Aorta (tissue), 5 donors: ENCODE results near the gene CDH11. TPM values are rescaled to one million over a fixed set of nuclear protein-coding genes. Genes with fewer than 3 reads are reported as not detected.

ENCODE experiments used
- ATAC-seq: fragments of 200-7000 bp; cut with Tn5 transposase; one replicate; pipeline ENCODE4 v1.9.1; 2022; ENCODE audit warnings: moderate library complexity; ENCODE audit not compliant: low FRiP score
- DNase-seq, 2 donors: peaks; one replicate each; pipeline ENCODE4 v3.0.0-alpha.2; 2020
- H3K27ac ChIP-seq, 2 donors: one replicate each; pipeline ENCODE4 v1.5.1; 2013; ENCODE audit warnings: low read length in 2 of 2, mild to moderate bottlenecking in 2 of 2, moderate library complexity in 2 of 2, control low read depth in 1 of 2, inconsistent platforms in 1 of 2, low read depth in 1 of 2
- H3K27me3 ChIP-seq, 2 donors: one replicate each; pipeline ENCODE4 v1.6.1; 2013; ENCODE audit warnings: control low read depth in 1 of 2, low read length in 1 of 2, mild to moderate bottlenecking in 1 of 2, moderate library complexity in 1 of 2; ENCODE audit not compliant: insufficient read depth in 2 of 2, control insufficient read depth in 1 of 2
- H3K36me3 ChIP-seq, 2 donors: one replicate each; pipeline ENCODE4 v1.6.1; 2013; ENCODE audit warnings: control low read depth in 1 of 2, low read length in 1 of 2, mild to moderate bottlenecking in 1 of 2; ENCODE audit not compliant: insufficient read depth in 2 of 2, control insufficient read depth in 1 of 2
- H3K4me1 ChIP-seq, 2 donors: one replicate each; pipeline ENCODE4 v1.6.1; 2013; ENCODE audit warnings: low read length in 2 of 2, control low read depth in 1 of 2, mild to moderate bottlenecking in 1 of 2, moderate library complexity in 1 of 2; ENCODE audit not compliant: insufficient read depth in 2 of 2, control insufficient read depth in 1 of 2
- H3K4me3 ChIP-seq, 2 donors: one replicate each; pipeline ENCODE4 v1.5.1; 2013; ENCODE audit warnings: low read length in 2 of 2, control low read depth in 1 of 2, mild to moderate bottlenecking in 1 of 2
- H3K9me3 ChIP-seq: one replicate; pipeline ENCODE4 v1.6.1; 2013; ENCODE audit warnings: mild to moderate bottlenecking, low read length; ENCODE audit not compliant: control insufficient read depth
- WGBS, 2 donors: extraction: QIAGEN DNeasy Blood & Tissue Kit; methylation state at CpG; one replicate each; pipeline ENCODE4 v1.1.7; 2013; 5-methylcytosine and 5-hydroxymethylcytosine counted together
- intact Hi-C, 2 donors: fragments of 100-400 bp; cut with DNase I; formaldehyde crosslinking; loops; one replicate each; pipeline versions ENCODE4 v1.14.2 to v1.15.0; 2022
- polyA plus RNA-seq, 2 donors: library from polyadenylated mRNA; stranded (reverse); fragments of 200-250 nt; gene quantifications; one replicate each; pipeline ENCODE4 v1.2.3, GENCODE V29; 2013
- total RNA-seq, 2 donors: library from RNA; stranded (reverse); fragmentation: NEBNext Ultra II Directional; extraction: Animal tissue kit (Norgen Biotek cat#: 25700); gene quantifications; one replicate each; pipeline ENCODE4 v1.2.1, GENCODE V29; 2021
- donor health status: healthy with polysubstance abuse.
- donor health status: Bipolar disorder and iron deficiency.
- donor health status: DM: no; HTN: no; CAD: no.
- donor health status: DM: no; HTN: no; CAD: no.
- donor health status: DM: yes; HTN: yes; CAD: no.

Gene CDH11
- total and polyA plus RNA-seq, 4 donors = 11.9 to 182 (median 51.9) TPM

GRCh38 chr16:64968539-64968938, 153.3 kb downstream of the CDH11 start:
- H3K27ac ChIP-seq = no peak overlapping the region
- no peak for DNase-seq
- H3K4me1 ChIP-seq = no peaks in the 10 kb centered on the region
- H3K4me3 ChIP-seq = no peak overlapping the region
- peaks cover 3 to 7% of the 10 kb centered on the region in 2 donors for H3K36me3 ChIP-seq
- 11 to 16% methylated on average over 6 of the region's 6 CpGs for WGBS, 2 donors
- no peaks in the 10 kb centered on the region for H3K27me3 ChIP-seq
- intact Hi-C loops = no loop called here
- H3K9me3 ChIP-seq = no peaks in the 10 kb centered on the region
- ATAC-seq = no peak

GRCh38 chr16:64964126-64964540, 157.7 kb downstream of the CDH11 start:
- DNase-seq = no peak
- H3K27me3 ChIP-seq = no peaks in the 10 kb centered on the region
- no peak for ATAC-seq
- H3K4me3 ChIP-seq = no peak overlapping the region
- peaks cover 0 to 3% of the 10 kb centered on the region in 2 donors for H3K36me3 ChIP-seq
- intact Hi-C loops = no loop called here
- H3K9me3 ChIP-seq = no peaks in the 10 kb centered on the region
- no peaks in the 10 kb centered on the region for H3K4me1 ChIP-seq
- 76 to 77% methylated on average over 3 of the region's 3 CpGs for WGBS, 2 donors
- H3K27ac ChIP-seq = no peak overlapping the region

GRCh38 chr16:64962786-64963185, 159.1 kb downstream of the CDH11 start:
- H3K4me1 ChIP-seq = no peaks in the 10 kb centered on the region
- no peaks in the 10 kb centered on the region for H3K27me3 ChIP-seq
- no peaks in the 10 kb centered on the region for H3K9me3 ChIP-seq
- DNase-seq = no peak
- H3K4me3 ChIP-seq = no peak overlapping the region
- intact Hi-C loops = no loop called here
- H3K27ac ChIP-seq = no peak overlapping the region
- 33 to 47% methylated on average over 2 of the region's 2 CpGs for WGBS, 2 donors
- H3K36me3 ChIP-seq = peaks cover 0 to 3% of the 10 kb centered on the region in 2 donors
- no peak for ATAC-seq

GRCh38 chr16:64957246-64957645, 164.6 kb downstream of the CDH11 start:
- H3K27me3 ChIP-seq = no peaks in the 10 kb centered on the region
- H3K36me3 ChIP-seq = peaks cover 0 to 3% of the 10 kb centered on the region in 2 donors
- no peaks in the 10 kb centered on the region for H3K4me1 ChIP-seq
- no peaks in the 10 kb centered on the region for H3K9me3 ChIP-seq
- DNase-seq (no peak), ATAC-seq (no peak)
- 18% methylated on average over 3 of the region's 3 CpGs for WGBS, 2 donors
- H3K4me3 ChIP-seq = no peak overlapping the region
- H3K27ac ChIP-seq = no peak overlapping the region
- intact Hi-C loops = no loop called here

- DNase-seq (no peak), ATAC-seq (no peak)
- H3K4me1 ChIP-seq = no peaks in the 10 kb centered on the region
- peaks cover 3 to 8% of the 10 kb centered on the region in 2 donors for H3K36me3 ChIP-seq
- H3K27ac ChIP-seq = no peak overlapping the region
- H3K4me3 ChIP-seq = no peak overlapping the region
- no peaks in the 10 kb centered on the region for H3K27me3 ChIP-seq
- no peaks in the 10 kb centered on the region for H3K9me3 ChIP-seq
- intact Hi-C loops = no loop called here
Measured at GRCh38 chr16:64952177-64952576, 169.7 kb downstream of the CDH11 start.

- peaks cover 3 to 8% of the 10 kb centered on the region in 2 donors for H3K36me3 ChIP-seq
- intact Hi-C loops = no loop called here
- DNase-seq (no peak), ATAC-seq (no peak)
- no peaks in the 10 kb centered on the region for H3K4me1 ChIP-seq
- H3K27ac ChIP-seq = no peak overlapping the region
- 87 to 89% methylated on average over 8 of the region's 8 CpGs for WGBS, 2 donors
- no peak overlapping the region for H3K4me3 ChIP-seq
- H3K27me3 ChIP-seq = no peaks in the 10 kb centered on the region
- no peaks in the 10 kb centered on the region for H3K9me3 ChIP-seq
Measured at GRCh38 chr16:64951193-64951592, 170.7 kb downstream of the CDH11 start.

GRCh38 chr16:64950731-64951130, 171.1 kb downstream of the CDH11 start:
- peaks cover 3 to 8% of the 10 kb centered on the region in 2 donors for H3K36me3 ChIP-seq
- no peaks in the 10 kb centered on the region for H3K27me3 ChIP-seq
- no peak overlapping the region for H3K4me3 ChIP-seq
- H3K4me1 ChIP-seq = no peaks in the 10 kb centered on the region
- H3K27ac ChIP-seq = no peak overlapping the region
- DNase-seq = peak in 1 of 2 donors; percentile 63
- ATAC-seq = peak; percentile 46
- H3K9me3 ChIP-seq = no peaks in the 10 kb centered on the region
- 98% methylated on average over 25 of the region's 25 CpGs for whole genome bisulfite sequencing, 2 donors
- intact Hi-C loops = no loop called here

GRCh38 chr16:64950262-64950661, 171.6 kb downstream of the CDH11 start:
- Histone ChIP-seq H3K27ac (no peak overlapping the region), H3K9me3 (no peaks in the 10 kb centered on the region), H3K4me3 (no peak overlapping the region), H3K36me3 (peaks cover 3 to 8% of the 10 kb centered on the region in 2 donors), H3K4me1 (no peaks in the 10 kb centered on the region), H3K27me3 (no peaks in the 10 kb centered on the region)
- no peak for DNase-seq
- ATAC-seq = no peak
- intact Hi-C loops = no loop called here
- WGBS, 2 donors = 94 to 95% methylated on average over 7 of the region's 7 CpGs

GRCh38 chr16:64948056-64948455, 173.8 kb downstream of the CDH11 start:
- Histone ChIP-seq H3K4me3 (no peak overlapping the region), H3K9me3 (no peaks in the 10 kb centered on the region), H3K36me3 (peaks cover 3 to 8% of the 10 kb centered on the region in 2 donors), H3K27ac (no peak overlapping the region), H3K4me1 (no peaks in the 10 kb centered on the region), H3K27me3 (no peaks in the 10 kb centered on the region)
- WGBS, 2 donors = 35 to 82% methylated on average over 1 of the region's 1 CpG
- DNase-seq (no peak), ATAC-seq (no peak)
- intact Hi-C loops = no loop called here
